H7 (cell line): ENCODE measurements around the gene FSTL1. TPM values are rescaled to one million over a fixed set of nuclear protein-coding genes. Genes with fewer than 3 reads are reported as not detected.

Source experiments
- DNase-seq: peaks from one replicate; pipeline ENCODE4 v3.0.0; 2012
- H3K27me3 ChIP-seq: 2 replicates; pipeline ENCODE4 v1.6.0; 2011; ENCODE audit warnings: mild to moderate bottlenecking, low read length; ENCODE audit not compliant: control insufficient read depth, insufficient read depth
- H3K36me3 ChIP-seq: replicated peaks from 2 replicates; pipeline ENCODE4 v1.5.1; 2011; ENCODE audit warnings: low read length; ENCODE audit not compliant: control insufficient read depth, insufficient read depth
- H3K4me3 ChIP-seq: 2 replicates; pipeline ENCODE4 v1.5.1; 2011; ENCODE audit warnings: low read depth, mild to moderate bottlenecking, control low read depth, low read length, moderate library complexity; ENCODE audit not compliant: insufficient read depth
- total RNA-seq: library from RNA; depleted of rRNA; stranded (reverse); fragments of >200 nt; shearing (Covaris generic); gene quantifications from 2 replicates; pipeline ENCODE4 v1.2.3, GENCODE V29; 2014

Gene FSTL1
- total RNA-seq, 1 experiment from 2014 or later, result 318 TPM

DNA sequence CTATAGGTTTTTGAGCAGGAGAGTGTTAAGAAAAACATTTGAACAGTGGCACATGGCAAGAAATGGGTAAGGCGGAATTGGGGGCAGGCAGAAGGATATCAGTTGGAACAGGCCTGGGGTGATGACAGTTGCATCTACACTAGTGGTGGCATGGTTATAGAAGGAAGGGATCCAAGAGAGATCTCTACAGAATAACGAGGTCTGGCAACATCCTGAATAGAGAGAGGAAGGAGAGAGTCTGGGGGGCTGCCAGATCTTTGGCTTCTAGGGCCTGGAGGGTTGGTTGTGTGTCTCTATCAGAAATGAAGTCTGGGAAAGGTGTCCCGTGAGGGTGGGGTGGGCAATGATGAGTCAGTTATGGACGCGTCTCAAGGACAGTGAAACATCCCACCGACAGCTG is 26.3 kb downstream of the FSTL1 start:
- no peak for DNase-seq
- H3K36me3 ChIP-seq, result peaks cover 27% of the 10 kb centered on the region
- H3K4me3 ChIP-seq, result no peak overlapping the region
- H3K27me3 ChIP-seq, result no peaks in the 10 kb centered on the region

DNA sequence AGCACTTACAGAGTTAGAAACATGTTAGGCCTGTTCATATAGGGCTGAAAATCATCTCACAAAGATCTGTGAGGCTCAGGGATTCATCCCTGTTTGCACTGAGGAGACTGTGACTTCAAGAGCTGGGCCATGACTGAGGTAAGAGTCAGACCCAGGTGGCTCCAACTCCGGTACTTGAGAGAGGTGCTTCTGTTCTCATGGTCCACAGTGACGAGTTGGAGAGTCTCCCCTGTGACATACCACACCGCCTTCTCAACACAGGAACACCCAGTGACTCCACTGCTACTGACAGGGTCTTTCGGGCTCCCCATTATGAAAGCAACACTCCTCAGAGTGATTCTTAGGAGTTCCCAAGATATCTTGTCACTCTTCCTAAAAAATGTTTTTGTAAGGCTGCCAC is 27.4 kb downstream of the FSTL1 start:
- Histone ChIP-seq H3K27me3 (no peaks in the 10 kb centered on the region), H3K36me3 (peaks cover 23% of the 10 kb centered on the region), H3K4me3 (no peak overlapping the region)
- no peak for DNase-seq

DNA sequence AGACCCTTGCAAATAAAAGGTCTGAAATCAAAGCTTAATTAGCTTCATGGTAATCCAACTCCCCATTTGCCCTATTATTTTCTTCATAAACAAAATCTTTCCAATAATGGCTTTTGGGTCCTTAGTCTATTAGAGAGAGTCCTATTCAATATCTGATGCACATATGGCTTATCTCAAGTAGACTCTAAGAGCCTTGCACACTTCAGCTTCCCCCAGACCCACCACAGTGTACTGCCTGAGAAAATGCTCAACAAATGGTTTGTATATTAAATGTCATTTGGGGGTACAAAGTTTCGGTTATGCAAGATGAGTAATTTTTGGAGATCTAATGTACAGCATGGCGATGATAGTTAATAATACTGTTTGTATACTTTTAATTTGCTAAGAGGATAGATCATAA is 28.9 kb downstream of the FSTL1 start:
- no peak for DNase-seq
- Histone ChIP-seq H3K4me3 (no peak overlapping the region), H3K36me3 (peaks cover 18% of the 10 kb centered on the region), H3K27me3 (no peaks in the 10 kb centered on the region)

DNA sequence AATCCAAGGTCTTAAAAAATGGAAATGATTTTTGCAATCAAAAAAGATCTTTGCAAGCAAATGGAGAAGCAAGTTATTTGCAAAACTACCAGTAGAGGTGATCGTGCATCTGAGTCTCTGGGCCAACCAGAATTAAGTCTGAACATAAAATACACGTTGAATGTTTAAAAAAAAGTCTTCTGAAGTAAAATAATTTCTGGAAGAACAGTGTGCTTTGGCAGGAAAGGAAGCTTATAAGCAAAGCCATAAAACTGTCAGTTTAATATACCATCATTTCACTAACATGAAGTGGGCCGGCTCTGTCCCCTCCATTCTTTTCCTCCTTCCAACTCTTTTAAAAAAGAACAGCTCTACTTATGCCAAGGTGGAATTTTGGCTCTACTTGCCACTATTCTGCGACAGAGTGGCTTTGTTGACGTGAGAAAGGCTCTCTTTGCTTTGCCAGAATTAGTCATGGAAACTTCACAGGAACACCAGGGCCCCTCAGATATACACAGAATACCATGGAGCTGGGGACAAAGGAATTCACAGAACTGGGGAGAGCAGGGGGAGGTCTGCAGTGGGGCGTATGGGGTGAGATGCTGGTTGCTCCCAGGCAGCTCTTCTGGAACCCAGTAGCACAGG is 29.8 kb downstream of the FSTL1 start:
- H3K36me3 ChIP-seq, result peaks cover 22% of the 10 kb centered on the region
- no peak for DNase-seq
- no peaks in the 10 kb centered on the region for H3K27me3 ChIP-seq
- no peak overlapping the region for H3K4me3 ChIP-seq

GRCh38 chr3:120420360-120420759 is 30.4 kb downstream of the FSTL1 start:
- no peaks in the 10 kb centered on the region for H3K27me3 ChIP-seq
- no peak for DNase-seq
- no peak overlapping the region for H3K4me3 ChIP-seq
- H3K36me3 ChIP-seq, result peaks cover 28% of the 10 kb centered on the region

GRCh38 chr3:120419797-120420196 is 31.0 kb downstream of the FSTL1 start:
- Histone ChIP-seq H3K27me3 (no peaks in the 10 kb centered on the region), H3K36me3 (peaks cover 27% of the 10 kb centered on the region), H3K4me3 (no peak overlapping the region)
- no peak for DNase-seq

- DNase-seq, result peak; percentile 47
- H3K36me3 ChIP-seq, result peaks cover 27% of the 10 kb centered on the region
- no peaks in the 10 kb centered on the region for H3K27me3 ChIP-seq
- no peak overlapping the region for H3K4me3 ChIP-seq
Measured at GRCh38 chr3:120418866-120419490, 31.8 kb downstream of the FSTL1 start.

DNA sequence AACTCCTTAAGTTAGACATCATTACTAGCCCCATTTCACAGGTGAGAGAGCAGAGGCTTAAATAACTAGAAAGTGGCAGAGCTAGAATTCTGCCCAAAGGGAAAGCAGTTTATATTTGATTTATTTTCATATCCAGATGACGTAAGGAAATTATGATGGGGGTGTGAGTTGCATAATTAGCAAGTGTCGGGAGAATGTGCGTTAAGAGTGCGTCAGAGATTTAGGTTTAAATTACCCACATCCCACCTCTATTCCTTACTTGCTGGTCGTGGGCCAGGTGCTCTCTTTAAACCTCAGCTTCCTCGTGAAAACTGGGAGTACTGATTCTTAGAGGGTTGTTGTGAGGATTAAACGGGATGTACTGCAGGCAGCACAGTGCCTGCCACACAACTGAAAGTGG is 32.3 kb downstream of the FSTL1 start:
- Histone ChIP-seq H3K4me3 (no peak overlapping the region), H3K36me3 (peaks cover 25% of the 10 kb centered on the region), H3K27me3 (no peaks in the 10 kb centered on the region)
- DNase-seq, result no peak

- Histone ChIP-seq H3K36me3 (peaks cover 26% of the 10 kb centered on the region), H3K4me3 (no peak overlapping the region), H3K27me3 (no peaks in the 10 kb centered on the region)
- DNase-seq, result peak; percentile 89
Measured at GRCh38 chr3:120417272-120417911, 33.4 kb downstream of the FSTL1 start.

- no peak for DNase-seq
- Histone ChIP-seq H3K36me3 (peaks cover 30% of the 10 kb centered on the region), H3K27me3 (no peaks in the 10 kb centered on the region), H3K4me3 (no peak overlapping the region)
Measured at GRCh38 chr3:120416868-120417267, 33.9 kb downstream of the FSTL1 start.

DNA sequence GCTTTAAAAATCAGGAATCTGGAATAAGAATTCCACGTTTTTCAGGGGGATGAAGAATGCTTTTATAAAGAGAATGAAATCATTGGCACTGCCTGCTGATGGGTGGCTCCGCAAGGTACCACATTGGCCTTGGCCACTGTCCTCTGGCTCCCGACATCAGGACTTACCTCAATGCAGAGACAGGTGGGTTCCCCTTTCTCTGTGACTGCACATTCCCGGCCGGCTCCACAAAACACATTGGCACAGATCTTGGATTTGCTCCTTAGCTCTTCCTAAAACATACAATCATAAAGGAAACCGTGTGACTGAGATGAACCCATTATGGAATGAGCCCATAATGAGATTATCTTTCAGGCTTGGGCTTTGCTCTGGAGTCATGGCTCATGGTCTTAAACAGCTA is 35.0 kb downstream of the FSTL1 start:
- Histone ChIP-seq H3K27me3 (no peaks in the 10 kb centered on the region), H3K36me3 (peaks cover 35% of the 10 kb centered on the region), H3K4me3 (no peak overlapping the region)
- no peak for DNase-seq

DNA sequence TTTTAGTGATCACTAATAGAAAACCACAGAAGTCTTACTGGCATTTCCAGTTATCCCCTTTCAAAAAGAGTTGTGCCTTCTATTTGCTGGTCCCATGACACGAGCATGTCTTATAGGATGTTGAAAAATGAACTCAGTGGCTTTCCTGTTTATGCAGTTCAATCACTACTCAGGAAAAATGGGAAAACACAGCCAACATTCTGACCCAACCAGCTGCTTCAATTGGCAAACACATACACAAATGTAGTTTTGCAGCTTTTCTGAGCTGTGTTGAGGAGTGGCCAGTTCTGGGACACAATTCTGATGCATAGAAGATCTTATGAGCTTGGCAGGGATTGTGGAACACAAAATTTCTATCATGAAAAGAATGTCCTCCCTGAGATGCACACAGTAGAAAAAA is 40.3 kb downstream of the FSTL1 start:
- no peak for DNase-seq
- H3K36me3 ChIP-seq, result peaks cover 69% of the 10 kb centered on the region
- H3K27me3 ChIP-seq, result no peaks in the 10 kb centered on the region
- no peak overlapping the region for H3K4me3 ChIP-seq

GRCh38 chr3:120410116-120410515 is 40.7 kb downstream of the FSTL1 start:
- DNase-seq, result no peak
- Histone ChIP-seq H3K4me3 (no peak overlapping the region), H3K27me3 (no peaks in the 10 kb centered on the region), H3K36me3 (peaks cover 71% of the 10 kb centered on the region)

- no peak for DNase-seq
- H3K36me3 ChIP-seq, result peaks cover 79% of the 10 kb centered on the region
- H3K27me3 ChIP-seq, result no peaks in the 10 kb centered on the region
Measured at GRCh38 chr3:120407508-120408287, 43.1 kb downstream of the FSTL1 start.

GRCh38 chr3:120404876-120405275 is 45.9 kb downstream of the FSTL1 start:
- Histone ChIP-seq H3K4me3 (no peak overlapping the region), H3K36me3 (peaks cover 79% of the 10 kb centered on the region), H3K27me3 (no peaks in the 10 kb centered on the region)
- DNase-seq, result no peak

More at GRCh38 chr3:120407508-120408287, 43.1 kb downstream of the FSTL1 start:
- H3K4me3 ChIP-seq, result no peak overlapping the region
